ENCODE results near the gene TF.

Gene TF

DNA sequence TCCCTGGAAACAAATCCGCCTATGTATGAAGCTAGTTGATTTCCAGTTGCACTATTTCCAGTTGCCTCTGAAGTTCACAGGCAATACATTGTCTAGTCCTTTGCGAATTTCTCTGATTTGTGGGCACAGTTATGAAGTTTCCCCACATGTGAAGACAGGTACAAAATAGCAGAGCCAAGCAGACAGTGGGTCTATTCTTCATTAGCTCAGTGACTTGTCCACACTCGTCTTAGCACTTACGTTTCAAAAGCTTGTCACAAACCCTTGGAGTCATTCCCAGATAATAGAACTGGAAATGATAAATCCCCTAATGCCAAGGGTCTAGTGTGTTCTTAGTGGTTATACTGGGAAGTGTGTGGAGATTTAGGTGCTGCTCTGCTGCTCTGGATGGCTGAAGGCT is 73.9 kb downstream of the TF start:
- no peak for DNase-seq

- no peak for DNase-seq
These were observed 74.9 kb downstream of the TF start for GRCh38 chr3:133820889-133821675.

- no peak for DNase-seq
These were observed 75.8 kb downstream of the TF start for GRCh38 chr3:133821767-133822638.

DNA sequence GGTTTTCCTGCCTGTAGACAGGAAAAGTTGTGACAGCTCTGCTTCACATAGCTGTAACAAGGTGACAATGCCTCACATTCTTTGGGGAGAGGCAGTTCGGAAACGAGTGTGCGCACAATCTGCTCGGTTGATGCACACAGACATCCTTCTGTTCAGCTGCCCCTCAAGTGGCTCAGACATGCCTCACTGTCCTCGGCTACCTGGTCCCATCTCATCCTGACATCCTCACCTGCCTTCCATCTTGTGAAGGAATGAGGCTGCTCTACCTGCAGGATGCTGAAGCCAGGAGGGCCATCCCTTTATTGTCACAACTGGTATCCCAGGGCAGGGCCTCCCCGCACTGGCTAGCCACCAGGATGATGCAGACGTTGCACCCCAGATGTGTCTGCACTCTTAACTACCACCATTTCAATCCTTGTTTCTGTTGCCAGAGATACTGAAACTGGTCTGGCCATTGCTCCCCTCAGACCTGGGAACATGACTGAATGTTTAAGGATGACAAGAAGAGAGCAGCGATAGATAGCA is 78.8 kb downstream of the TF start:
- DNase-seq: no peak

GRCh38 chr3:133825969-133826727 is 80.0 kb downstream of the TF start:
- no peak for DNase-seq

GRCh38 chr3:133827136-133827535 is 80.9 kb downstream of the TF start:
- no peak for DNase-seq

DNA sequence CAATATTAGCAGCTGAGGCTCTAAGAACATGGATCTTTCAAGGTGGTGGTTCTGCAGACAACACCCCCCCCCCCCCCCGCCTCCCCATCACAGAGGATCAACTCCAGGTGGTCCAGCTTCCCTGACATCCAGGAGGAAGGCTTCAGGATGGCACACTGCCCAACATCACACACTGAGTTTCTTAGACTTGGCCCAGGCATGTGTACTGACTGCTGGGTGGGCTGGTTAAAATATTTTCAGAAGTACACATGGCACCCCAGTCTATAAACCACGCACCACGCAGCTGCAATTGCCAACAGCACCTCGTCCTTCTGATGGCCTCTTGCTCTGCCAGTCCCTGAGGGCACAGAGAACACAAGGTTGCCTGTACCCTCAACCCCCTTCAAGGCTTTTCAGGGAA is 81.5 kb downstream of the TF start:
- no peak for DNase-seq

GRCh38 chr3:133828576-133829309 is 82.5 kb downstream of the TF start:
- no peak for DNase-seq

GRCh38 chr3:133829310-133829707 is 83.1 kb downstream of the TF start:
- DNase-seq: no peak

- no peak for DNase-seq
These were observed 83.9 kb downstream of the TF start for GRCh38 chr3:133830071-133830470.

- no peak for DNase-seq
These were observed 86.0 kb downstream of the TF start for GRCh38 chr3:133831966-133832801.

GRCh38 chr3:133832802-133833144 is 86.6 kb downstream of the TF start:
- DNase-seq: no peak

DNA sequence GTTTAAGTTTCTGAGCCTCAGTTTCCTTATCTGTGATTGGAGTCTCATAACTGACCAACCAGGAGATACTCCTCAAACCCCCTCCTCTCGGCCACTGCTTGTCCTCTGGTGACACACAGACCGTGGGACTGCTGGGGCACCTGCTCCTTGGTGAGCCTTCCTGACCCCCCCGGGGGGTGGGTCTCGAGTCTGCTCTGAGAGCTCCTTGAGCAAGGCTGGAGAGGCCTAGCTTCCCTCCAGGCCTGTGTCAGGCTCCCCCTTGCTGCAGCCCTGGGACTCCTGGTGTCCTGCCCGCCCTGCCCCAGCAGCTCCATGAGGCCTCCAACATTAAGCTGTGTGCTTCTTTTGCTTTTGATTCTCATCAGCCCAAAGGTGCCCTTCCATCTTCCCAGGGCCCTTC is 87.1 kb downstream of the TF start:
- DNase-seq: no peak

GRCh38 chr3:133833880-133834620 is 87.9 kb downstream of the TF start:
- no peak for DNase-seq

- DNase-seq: no peak
These were observed 88.6 kb downstream of the TF start for GRCh38 chr3:133834621-133835417.

- DNase-seq: no peak
These were observed 89.2 kb downstream of the TF start for GRCh38 chr3:133835418-133835743.

GRCh38 chr3:133835961-133836360 is 89.8 kb downstream of the TF start:
- no peak for DNase-seq

DNA sequence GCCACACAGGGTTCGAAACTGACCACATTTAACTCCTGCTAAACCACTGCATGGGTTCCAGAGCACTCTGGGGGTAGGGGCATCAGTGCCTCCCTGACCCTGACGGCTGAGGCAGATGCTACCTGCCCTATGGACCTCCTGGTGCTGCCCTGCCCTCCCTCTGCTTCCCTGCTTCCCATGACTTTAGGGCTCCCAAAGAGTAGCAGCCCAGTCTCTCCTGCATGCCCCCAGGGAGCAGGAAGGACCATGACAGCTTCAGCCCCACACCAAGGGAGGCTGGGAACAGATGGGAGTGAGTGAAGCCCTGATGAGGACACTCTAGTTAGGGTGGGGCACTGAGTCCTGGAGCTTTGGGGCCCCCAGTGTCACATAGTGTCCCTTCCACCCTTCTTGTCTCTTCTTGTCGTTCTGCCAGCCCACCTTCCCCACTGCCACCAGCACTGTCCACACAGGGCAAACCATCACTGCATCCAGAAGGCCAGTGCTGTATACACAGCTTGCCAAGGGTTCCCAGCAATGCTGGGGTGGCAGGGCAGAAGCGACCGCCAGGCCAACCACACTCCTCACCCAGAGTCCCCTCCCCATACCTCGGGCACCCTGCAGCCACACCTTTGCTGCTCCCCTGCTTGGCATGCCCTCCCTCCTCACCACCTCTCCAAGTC is 90.4 kb downstream of the TF start:
- DNase-seq: no peak

DNA sequence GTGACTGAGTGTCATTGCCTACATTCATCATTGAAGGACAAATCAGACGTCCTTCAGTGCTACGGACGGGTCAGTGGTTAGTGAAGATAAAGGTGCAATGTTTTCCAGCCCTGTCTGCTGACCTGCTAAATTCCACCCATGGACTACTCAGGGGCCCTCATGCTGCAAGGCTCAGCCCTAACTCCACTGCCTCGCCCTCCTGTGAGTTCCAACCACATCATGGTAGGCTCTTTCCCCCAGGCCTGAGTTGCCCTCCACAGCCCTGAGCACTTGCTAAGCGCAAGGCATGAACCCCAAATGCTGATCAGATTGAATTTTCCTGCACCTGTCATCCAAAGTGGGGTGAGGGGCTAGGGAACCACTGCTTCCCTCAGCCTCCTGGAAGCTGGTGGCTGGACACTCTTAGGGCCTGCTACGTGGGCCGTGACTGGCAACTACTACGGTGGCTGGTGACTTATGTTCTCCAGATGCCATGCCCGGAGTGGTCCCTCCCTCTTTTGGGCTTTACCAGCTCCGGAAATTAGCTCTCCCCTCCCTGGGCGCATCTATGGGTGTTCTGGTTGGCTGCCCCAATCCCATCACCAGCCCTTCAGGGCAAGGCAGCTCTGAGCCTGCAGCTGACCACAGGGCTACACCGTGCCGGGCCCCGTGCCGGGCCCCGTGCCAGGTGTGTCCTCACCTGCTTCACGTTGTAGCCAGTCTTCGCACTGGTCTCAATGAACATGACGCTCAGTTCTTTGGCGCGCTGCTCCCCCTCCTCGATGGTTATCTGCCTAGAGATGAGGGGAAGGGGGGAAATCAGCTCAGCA is 91.5 kb downstream of the TF start:
- no peak for DNase-seq

Data from NCI-H526 (cell line).